Fibroblast of lung (primary cell): ENCODE measurements around the gene FMNL3. TPM values are rescaled to one million over a fixed set of nuclear protein-coding genes. Genes with fewer than 3 reads are reported as not detected.
A peak's percentile ranks its signal among the peaks of the same experiment; 100 is the strongest.

Experiments used
- DNase-seq, 2 donors: peaks; one replicate each; pipeline versions ENCODE4 v3.0.0 to v3.0.0-alpha.2; 2010; ENCODE audit warnings: low read depth in 2 of 2
- H2AFZ ChIP-seq: 2 replicates; pipeline ENCODE4 v1.5.1; 2012; ENCODE audit warnings: low read length, control low read depth, inconsistent platforms
- H3K27ac ChIP-seq: 2 replicates; pipeline ENCODE4 v1.5.1; 2011; ENCODE audit warnings: low read length, control low read depth; ENCODE audit not compliant: insufficient read depth
- H3K27me3 ChIP-seq: 2 replicates; pipeline ENCODE4 v1.5.1; 2011; ENCODE audit warnings: mild to moderate bottlenecking, low read length; ENCODE audit not compliant: control insufficient read depth, insufficient read depth
- H3K36me3 ChIP-seq: 2 replicates; pipeline ENCODE4 v1.5.1; 2011; ENCODE audit warnings: low read length; ENCODE audit not compliant: control insufficient read depth, insufficient read depth
- H3K4me1 ChIP-seq: 2 replicates; pipeline ENCODE4 v1.5.1; 2011; ENCODE audit warnings: low read length; ENCODE audit not compliant: control insufficient read depth, insufficient read depth; ENCODE audit errors: extremely low read depth
- H3K4me2 ChIP-seq: 2 replicates; pipeline ENCODE4 v1.5.1; 2011; ENCODE audit warnings: low read length, control low read depth; ENCODE audit not compliant: insufficient read depth; ENCODE audit errors: extremely low read depth
- H3K4me3 ChIP-seq, 4 experiments: fragments of 200-600 bp in 1 of 4; sonication (generic) in 1 of 4; replicated peaks in 1 of 4; 2 replicates each; pipeline ENCODE4 v1.5.1; 2011 to 2016; ENCODE audit warnings: low read length in 4 of 4, low read depth in 3 of 4, mild to moderate bottlenecking in 3 of 4, control low read depth in 2 of 4, inconsistent platforms in 1 of 4, mixed read lengths in 1 of 4; ENCODE audit not compliant: insufficient read depth in 1 of 4; ENCODE audit errors: control extremely low read depth in 1 of 4
- H3K79me2 ChIP-seq: 2 replicates; pipeline ENCODE4 v1.5.1; 2012; ENCODE audit warnings: mild to moderate bottlenecking, low read length, inconsistent platforms; ENCODE audit not compliant: control insufficient read depth, insufficient read depth
- H3K9ac ChIP-seq: 2 replicates; pipeline ENCODE4 v1.5.1; 2011; ENCODE audit warnings: mild to moderate bottlenecking, low read length, control low read depth; ENCODE audit not compliant: insufficient read depth
- H3K9me3 ChIP-seq: 2 replicates; pipeline ENCODE4 v1.5.1; 2012; ENCODE audit warnings: low read depth, low read length; ENCODE audit not compliant: control insufficient read depth, insufficient read depth
- H4K20me1 ChIP-seq: 2 replicates; pipeline ENCODE4 v1.5.1; 2011; ENCODE audit warnings: low read length; ENCODE audit not compliant: control insufficient read depth, insufficient read depth; ENCODE audit errors: extremely low read depth
- CTCF ChIP-seq, 2 donors: IDR thresholded peaks in 1 of 2; conservative IDR thresholded peaks in 1 of 2; 1 replicate in 1 of 2; 2 replicates in 1 of 2; pipeline ENCODE4 v1.5.1; 2011 to 2012; ENCODE audit warnings: low read length in 2 of 2, control low read depth in 1 of 2, inconsistent platforms in 1 of 2, low read depth in 1 of 2, mild to moderate bottlenecking in 1 of 2
- EZH2 ChIP-seq: IDR thresholded peaks from 2 replicates; pipeline ENCODE4 v1.5.1; 2012; ENCODE audit warnings: low read length, control low read depth, mild to moderate bottlenecking; ENCODE audit errors: missing control alignments
- polyA plus RNA-seq, 2 donors: library from polyadenylated mRNA; depleted of rRNA in 1 of 2; stranded (reverse) in 1 of 2; unstranded in 1 of 2; fragments of >200 nt; gene quantifications; 2 replicates each; pipeline ENCODE4 v1.2.1, GENCODE V29; 2011 to 2012; ENCODE audit warnings: missing spikeins in 1 of 2
- total RNA-seq: library from RNA; depleted of rRNA; stranded (reverse); fragments of >200 nt; gene quantifications from 2 replicates; pipeline ENCODE4 v1.2.1, GENCODE V29; 2014

The FMNL3 gene
- total and polyA plus RNA-seq, 2 donors (not counting 1 experiment from before 2014, with no cell fraction given), result 15.0 to 22.5 TPM

- H3K9ac ChIP-seq, result no peak overlapping the region
- H3K27ac ChIP-seq, result no peak overlapping the region
- H3K79me2 ChIP-seq, result no peaks in the 10 kb centered on the region
- no peak overlapping the region for H3K4me2 ChIP-seq
- no peaks in the 10 kb centered on the region for H3K27me3 ChIP-seq
- peaks cover 2% of the 10 kb centered on the region for H3K4me1 ChIP-seq
- no peaks in the 10 kb centered on the region for H4K20me1 ChIP-seq
- DNase-seq, result no peak
- no peak overlapping the region for H3K4me3 ChIP-seq
- peaks cover 13% of the 10 kb centered on the region for H3K36me3 ChIP-seq
- no peak overlapping the region for H2AFZ ChIP-seq
- no peak for TF ChIP-seq EZH2
- no peak for TF ChIP-seq CTCF (conservative IDR thresholded peaks at IDR 0.05 in 1 of 2, IDR thresholded peaks at IDR 0.05 in 1 of 2; ENCODE audit: low read depth in 1 of 2, low read length in 2 of 2)
- no peaks in the 10 kb centered on the region for H3K9me3 ChIP-seq
Measured at GRCh38 chr12:49641748-49642369, 65.3 kb downstream of the FMNL3 start.

GRCh38 chr12:49636979-49637755, 70.0 kb downstream of the FMNL3 start:
- Histone ChIP-seq H3K4me3 (no peak overlapping the region), H3K27me3 (no peaks in the 10 kb centered on the region), H3K79me2 (no peaks in the 10 kb centered on the region), H3K9me3 (no peaks in the 10 kb centered on the region), H4K20me1 (no peaks in the 10 kb centered on the region), H3K4me1 (peaks cover 2% of the 10 kb centered on the region), H3K4me2 (no peak overlapping the region), H2AFZ (no peak overlapping the region), H3K27ac (no peak overlapping the region), H3K36me3 (no peaks in the 10 kb centered on the region), H3K9ac (no peak overlapping the region)
- DNase-seq, result peak; percentile 64 to 77
- TF ChIP-seq CTCF (conservative IDR thresholded peaks at IDR 0.05 in 1 of 2, IDR thresholded peaks at IDR 0.05 in 1 of 2; ENCODE audit: low read depth in 1 of 2, low read length in 2 of 2) (peak; percentile 78 to 90), EZH2 (no peak)

- Histone ChIP-seq H3K4me3 (no peak overlapping the region), H2AFZ (no peak overlapping the region), H4K20me1 (no peaks in the 10 kb centered on the region), H3K9ac (no peak overlapping the region), H3K9me3 (no peaks in the 10 kb centered on the region), H3K4me2 (no peak overlapping the region), H3K4me1 (peaks cover 2% of the 10 kb centered on the region), H3K36me3 (no peaks in the 10 kb centered on the region), H3K79me2 (no peaks in the 10 kb centered on the region), H3K27ac (no peak overlapping the region), H3K27me3 (no peaks in the 10 kb centered on the region)
- no peak for DNase-seq
- no peak for TF ChIP-seq CTCF (conservative IDR thresholded peaks at IDR 0.05 in 1 of 2, IDR thresholded peaks at IDR 0.05 in 1 of 2; ENCODE audit: low read depth in 1 of 2, low read length in 2 of 2)
- TF ChIP-seq EZH2, result no peak
Measured at GRCh38 chr12:49636574-49636973, 70.6 kb downstream of the FMNL3 start.
